GM23248 (cell line): ENCODE data around the gene CYP11A1.

Source experiments
- EZH2 ChIP-seq: fragments of 200-600 bp; sonication (generic); IDR thresholded peaks from 2 replicates; pipeline ENCODE4 v1.6.1; 2018; ENCODE audit warnings: antibody characterized with exemption, mild to moderate bottlenecking; ENCODE audit not compliant: insufficient read depth, poor library complexity, severe bottlenecking
- EZH2phosphoT487 ChIP-seq: fragments of 200-600 bp; sonication (generic); IDR thresholded peaks from 2 replicates; pipeline ENCODE4 v1.6.1; 2018; ENCODE audit warnings: antibody characterized with exemption, moderate library complexity, mild to moderate bottlenecking, low read depth; ENCODE audit not compliant: insufficient read depth

DNA sequence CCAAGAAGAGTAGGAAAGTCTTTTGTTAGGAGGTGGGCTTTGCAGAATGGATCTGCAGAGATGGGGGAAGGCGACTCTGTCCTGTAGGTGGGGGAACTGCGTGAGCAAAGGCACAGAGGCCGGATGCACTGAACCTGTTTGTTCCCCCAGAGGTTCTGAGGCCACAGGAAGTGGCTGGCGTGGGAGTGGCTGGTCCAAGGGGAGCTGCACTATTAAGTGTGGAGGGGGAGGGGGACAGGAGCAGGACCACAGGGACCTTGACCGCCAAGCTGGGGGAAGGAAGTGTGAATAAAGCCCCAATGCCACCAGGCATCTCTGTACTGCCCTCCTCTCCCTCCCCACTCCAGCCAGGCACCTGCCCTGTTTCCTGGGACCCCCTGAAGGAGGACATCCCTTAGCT is 51.8 kb downstream of the CYP11A1 start:
- TF ChIP-seq EZH2 (no peak), EZH2phosphoT487 (no peak)
